HG03439 (cell line): ENCODE data around the gene FKBP5.

ENCODE experiments used
- ATAC-seq: cut with Tn5 transposase; IDR thresholded peaks from one replicate; pipeline ENCODE4 v1.9.1; 2021; ENCODE audit warnings: mild to moderate bottlenecking, moderate library complexity; ENCODE audit not compliant: unreplicated experiment

Gene FKBP5

GRCh38 chr6:35668096-35668495, 20.6 kb downstream of the FKBP5 start:
- ATAC-seq: no peak

GRCh38 chr6:35665573-35665972, 23.1 kb downstream of the FKBP5 start:
- ATAC-seq: no peak

GRCh38 chr6:35664945-35665344, 23.8 kb downstream of the FKBP5 start:
- no peak for ATAC-seq

- ATAC-seq: no peak
Observed at GRCh38 chr6:35663447-35664235, 25.1 kb downstream of the FKBP5 start.

- ATAC-seq: no peak
Observed at GRCh38 chr6:35662999-35663398, 25.7 kb downstream of the FKBP5 start.

- ATAC-seq: no peak
Observed at GRCh38 chr6:35654883-35655282, 33.8 kb downstream of the FKBP5 start.

- ATAC-seq: no peak
Observed at GRCh38 chr6:35651244-35651643, 37.5 kb downstream of the FKBP5 start.

GRCh38 chr6:35650015-35650414, 38.7 kb downstream of the FKBP5 start:
- no peak for ATAC-seq

- no peak for ATAC-seq
Observed at GRCh38 chr6:35648203-35648602, 40.5 kb downstream of the FKBP5 start.

- no peak for ATAC-seq
Observed at GRCh38 chr6:35647400-35647799, 41.3 kb downstream of the FKBP5 start.

GRCh38 chr6:35643162-35643535, 45.6 kb downstream of the FKBP5 start:
- no peak for ATAC-seq

- no peak for ATAC-seq
Observed at GRCh38 chr6:35642471-35643161, 46.1 kb downstream of the FKBP5 start.

- ATAC-seq: no peak
Observed at GRCh38 chr6:35640017-35640664, 48.6 kb downstream of the FKBP5 start.

- no peak for ATAC-seq
Observed at GRCh38 chr6:35638679-35639078, 50.0 kb downstream of the FKBP5 start.

GRCh38 chr6:35637911-35638310, 50.8 kb downstream of the FKBP5 start:
- ATAC-seq: no peak

GRCh38 chr6:35635601-35636597, 52.8 kb downstream of the FKBP5 start:
- no peak for ATAC-seq

GRCh38 chr6:35634316-35634715, 54.4 kb downstream of the FKBP5 start:
- ATAC-seq: no peak

- no peak for ATAC-seq
Observed at GRCh38 chr6:35633579-35634089, 55.1 kb downstream of the FKBP5 start.

- ATAC-seq: no peak
Observed at GRCh38 chr6:35629876-35630378, 58.8 kb downstream of the FKBP5 start.

GRCh38 chr6:35626401-35626800, 62.3 kb downstream of the FKBP5 start:
- ATAC-seq: no peak
